Body of pancreas (tissue), 4 donors: Measurements from ENCODE around the gene CNPY1.

Experiments
- CTCF ChIP-seq, 7 experiments: fragments of 450-650 bp in 4 of 7; fragments of 200-600 bp in 3 of 7; sonication (generic) in 3 of 7; IDR thresholded peaks; one replicate each; pipeline ENCODE4 v1.5.1; 2016 to 2019; ENCODE audit warnings: antibody characterized with exemption in 7 of 7
- POLR2A ChIP-seq, 3 donors: fragments of 450-650 bp; IDR thresholded peaks; one replicate each; pipeline ENCODE4 v1.6.1; 2016; ENCODE audit warnings: antibody characterized with exemption in 3 of 3, mild to moderate bottlenecking in 2 of 3

DNA sequence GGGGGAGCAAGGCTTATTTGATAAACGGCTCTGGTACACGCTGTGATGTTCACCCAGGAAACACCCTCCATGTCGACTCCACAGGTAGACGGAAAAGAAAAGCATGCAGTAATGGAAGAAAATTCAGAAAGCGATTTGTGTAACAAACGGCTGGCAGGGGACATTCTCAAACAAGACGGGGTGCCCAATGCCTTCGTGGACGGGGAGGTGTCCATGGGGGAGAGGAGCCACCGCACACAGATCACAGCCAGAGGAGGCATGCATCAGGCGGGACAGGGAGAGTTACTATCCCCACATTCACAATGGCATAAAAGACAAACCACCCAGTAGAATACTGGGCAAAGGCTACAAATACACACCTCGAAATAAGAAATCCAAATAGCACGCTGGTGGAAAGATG lies 20.1 kb downstream of the CNPY1 start:
- TF ChIP-seq CTCF (IDR thresholded peaks at IDR 0.05) (no peak), POLR2A (IDR thresholded peaks at IDR 0.05) (no peak)
